ENCODE data around the gene DIO1. TPM values are rescaled to one million over a fixed set of nuclear protein-coding genes. Genes with fewer than 3 reads are reported as not detected.

Gene DIO1
- total RNA-seq: not detected in 2 replicates

GRCh38 chr1:53893999-53894636 lies at the start of gene DIO1:
Gene DIO1 (plus strand): TSS chr1:53894187. CDS start chr1:53894211, 24 bp downstream.

DNA sequence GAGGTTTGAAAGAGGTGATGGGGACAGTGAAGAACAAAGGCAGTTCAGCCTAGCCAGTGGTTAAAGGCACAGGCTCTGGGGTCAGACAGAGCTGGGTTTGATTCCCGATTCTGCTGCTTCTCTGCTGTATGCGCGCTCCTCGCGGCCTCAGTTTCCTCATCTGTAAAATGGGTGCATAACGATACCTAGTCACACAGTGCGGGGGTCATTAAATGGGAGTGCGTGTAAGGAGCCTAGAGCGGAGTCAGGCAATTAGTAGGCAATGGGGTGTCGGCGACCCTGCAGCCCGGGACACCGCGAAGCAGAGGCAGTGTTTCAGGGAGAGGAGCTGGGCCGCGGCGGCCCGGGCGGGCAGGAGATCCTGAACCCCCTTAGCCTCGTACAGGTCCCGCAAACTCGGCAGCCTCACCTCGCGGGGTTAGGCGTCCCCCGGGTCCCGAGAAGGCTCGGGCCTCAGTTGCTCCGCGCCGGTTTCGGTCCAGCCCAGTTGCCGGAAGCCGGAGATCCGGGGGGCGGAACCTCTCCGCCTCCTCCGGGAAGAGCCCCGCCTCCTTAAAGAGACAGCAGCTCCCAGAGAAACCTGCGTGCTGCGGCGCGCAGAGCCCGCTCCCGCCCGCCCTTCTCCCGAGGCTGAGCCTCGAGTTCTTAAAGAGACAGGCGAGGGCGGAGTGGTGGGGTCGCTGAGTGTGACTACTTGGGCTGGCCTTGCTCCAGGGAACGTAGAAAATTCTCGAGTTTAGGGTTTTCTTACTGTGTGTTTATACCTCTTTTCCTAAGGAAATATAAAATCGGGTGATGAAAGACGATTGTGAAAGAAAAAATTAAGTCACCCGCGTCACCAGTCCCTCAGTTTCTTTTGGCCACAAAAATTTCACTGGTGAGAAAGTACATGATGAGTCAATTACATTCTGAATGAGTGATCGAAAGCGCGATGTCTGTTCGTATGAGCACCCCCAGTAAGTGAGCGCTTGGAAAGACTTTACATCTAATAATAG lies 4.4 kb upstream of the DIO1 start, which contains the start of gene YIPF1:
TSS of gene YIPF1 (minus strand) at position 494 of the 995 bp plus-strand sequence. CDS start 860 bp downstream, outside the sequence.

DNA sequence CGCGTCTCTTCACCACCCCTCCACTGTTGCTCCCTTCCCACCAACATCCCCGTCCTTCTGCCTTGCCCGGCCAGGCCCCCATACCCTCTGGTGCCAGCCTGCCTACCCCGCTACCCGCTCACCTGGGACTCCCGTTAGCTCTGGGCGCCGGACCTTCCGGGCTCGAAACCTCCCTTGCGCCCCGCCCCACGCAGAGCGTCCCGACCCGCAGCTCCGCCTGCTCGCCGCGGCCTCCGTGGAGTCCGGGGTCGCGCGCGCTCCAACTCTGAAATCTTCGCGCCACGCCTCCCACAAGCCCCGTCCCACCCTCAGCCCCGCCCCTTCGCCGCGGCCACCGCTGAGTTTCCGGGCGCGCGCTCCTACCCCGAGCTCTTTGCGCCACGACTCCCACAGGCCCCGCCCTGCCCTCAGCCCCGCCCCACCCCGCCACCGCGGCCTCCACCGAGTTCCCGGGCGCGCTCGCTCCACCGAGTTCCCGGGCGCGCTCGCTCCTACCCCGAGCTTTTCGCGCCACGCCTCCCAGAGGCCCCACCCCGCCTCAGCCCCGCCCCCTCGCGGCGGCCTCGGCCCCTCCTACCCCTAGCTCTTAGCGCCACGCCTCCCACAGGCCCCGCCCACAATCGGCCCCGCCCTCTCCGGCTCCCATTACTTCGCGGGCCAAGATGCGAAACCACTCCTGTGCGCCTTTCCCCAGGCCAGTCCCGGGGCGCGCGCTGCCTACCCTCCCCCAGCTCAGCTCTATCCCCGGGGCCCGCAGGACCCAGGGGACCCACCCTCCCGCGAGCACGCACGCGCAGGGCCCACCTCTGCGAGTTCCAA lies 51.7 kb downstream of the DIO1 start, which contains the start of gene IFT25:
TSS of gene IFT25 (minus strand) at position 267 of the 819 bp plus-strand sequence. CDS start 5,617 bp downstream, outside the sequence.

DNA sequence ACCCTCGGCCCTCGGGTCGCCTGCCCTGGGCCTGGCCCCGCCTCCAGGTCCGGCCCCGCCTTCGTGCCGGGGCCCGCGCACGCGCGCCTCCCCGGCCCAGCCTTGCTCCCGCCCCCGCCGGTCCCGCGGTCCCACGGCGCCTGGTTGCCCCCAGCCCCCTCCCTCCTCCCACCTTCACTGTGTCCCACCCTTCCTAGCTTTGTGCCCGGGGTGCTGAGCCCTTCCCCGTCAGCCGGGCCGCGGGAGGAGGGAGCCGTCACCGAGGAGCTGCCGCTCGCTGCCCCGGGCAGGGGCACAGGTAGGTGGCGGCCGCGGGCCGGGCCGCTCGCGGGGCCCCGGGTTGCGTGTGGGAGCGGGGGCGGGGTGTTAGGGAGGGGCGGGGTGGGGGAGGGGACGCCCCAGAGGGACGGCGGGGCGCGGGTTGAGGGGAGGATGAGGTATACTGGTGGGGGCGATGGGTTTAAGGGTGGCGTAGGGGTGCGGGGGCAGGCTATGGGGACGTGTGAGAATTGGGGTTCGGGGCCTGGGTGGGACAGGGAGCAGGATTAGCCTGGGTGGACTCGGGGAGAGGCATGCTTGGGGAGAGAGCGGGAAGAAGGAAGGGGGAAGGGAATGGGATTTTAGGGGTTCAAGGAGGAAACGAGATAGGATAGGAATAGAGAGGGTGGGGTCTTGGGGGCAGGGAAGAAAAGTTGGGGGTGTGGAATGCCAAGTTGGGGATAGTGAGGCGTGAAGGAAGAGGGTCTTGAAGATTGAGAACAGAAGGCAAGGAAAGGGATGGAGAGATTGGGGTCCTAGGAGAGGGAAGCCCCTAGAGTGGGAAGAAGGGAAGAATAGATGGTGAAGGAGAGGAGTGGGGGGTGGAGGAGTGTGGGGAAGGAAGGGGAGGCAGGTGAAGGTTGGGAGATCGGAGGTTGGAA lies 52.5 kb downstream of the DIO1 start, which contains the start of gene LRRC42:
TSS of gene LRRC42 (plus strand) at position 99 of the 920 bp plus-strand sequence. CDS start 5,650 bp downstream, outside the sequence.

Other genes starting within 250 kb of the DIO1 start
- gene GLIS1, start 155.0 kb upstream of the DIO1 start, total RNA-seq: under 0.01 TPM in 1 of 2 replicates, not detected in the other
- 17.6 and 18.4 TPM in 2 replicates for gene NDC1, start 55.9 kb upstream of the DIO1 start, total RNA-seq
- 18.3 and 20.1 TPM in 2 replicates for gene YIPF1, start 4.4 kb upstream of the DIO1 start, total RNA-seq
- 13.1 and 17.0 TPM in 2 replicates for gene IFT25, start 51.5 kb downstream of the DIO1 start, total RNA-seq
- 18.8 and 23.2 TPM in 2 replicates for gene LRRC42, start 52.2 kb downstream of the DIO1 start, total RNA-seq
- gene LDLRAD1, start 124.0 kb downstream of the DIO1 start, total RNA-seq: not detected in 2 replicates
- gene TMEM59, start 159.0 kb downstream of the DIO1 start, total RNA-seq: 175 and 380 TPM in 2 replicates
- gene TCEANC2, start 159.4 kb downstream of the DIO1 start, total RNA-seq: 1.9 and 2.6 TPM in 2 replicates

Data from bladder microvascular endothelial cell (primary cell).